GM21367 (cell line): ENCODE data around the gene CYP17A1.
"Not testable (repeated sequence)": the region's sequence is repeated elsewhere in the genome, so short reads cannot be mapped to it uniquely, and the experiment has no call there.

Experiments
- ATAC-seq: cut with Tn5 transposase; IDR thresholded peaks from one replicate; pipeline ENCODE4 v1.9.1; 2021; ENCODE audit not compliant: unreplicated experiment

The CYP17A1 gene

GRCh38 chr10:102838276-102838927, 1.2 kb upstream of the CYP17A1 start:
- ATAC-seq: not testable (repeated sequence)

DNA sequence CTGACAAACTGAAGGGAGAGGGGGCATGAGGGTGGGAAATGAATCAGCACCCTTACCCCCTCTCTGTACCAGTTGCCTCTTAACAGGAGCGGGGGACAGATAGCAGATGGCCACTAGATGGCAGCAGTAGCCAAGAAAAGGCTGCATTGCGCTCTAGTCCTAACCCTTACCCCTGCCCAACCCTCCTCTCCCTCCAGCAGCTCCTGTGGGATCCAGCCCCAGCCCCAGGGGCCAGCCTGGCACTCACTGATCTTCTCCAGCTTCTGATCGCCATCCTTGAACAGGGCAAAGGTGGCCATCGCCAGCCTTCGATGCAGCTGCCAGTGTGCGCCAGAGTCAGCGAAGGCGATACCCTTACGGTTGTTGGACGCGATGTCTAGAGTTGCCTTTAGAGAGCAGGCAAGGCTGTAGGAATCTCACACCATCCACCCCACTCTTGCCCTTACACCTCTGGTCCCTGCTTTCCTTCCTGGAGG, 2.2 kb downstream of the CYP17A1 start:
- no peak for ATAC-seq

DNA sequence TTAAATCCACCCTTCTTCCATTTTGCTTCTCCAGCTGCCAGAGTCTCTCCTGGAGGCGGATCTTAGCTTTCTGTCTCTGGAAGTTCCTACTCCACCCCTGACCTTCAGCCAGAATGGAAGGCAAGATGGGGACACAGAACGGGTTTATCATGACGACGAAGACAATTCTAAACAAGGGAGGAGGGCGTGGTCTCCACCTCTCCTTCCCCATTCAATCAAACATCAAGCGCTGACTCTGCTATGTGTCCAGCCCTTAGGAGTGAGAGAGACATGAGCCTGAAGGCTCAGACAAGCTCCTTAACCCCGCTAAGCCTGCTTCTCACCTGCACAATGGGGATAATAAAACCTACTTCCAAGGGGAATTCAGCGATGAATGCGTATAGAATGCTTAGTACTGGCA, 3.1 kb downstream of the CYP17A1 start:
- no peak for ATAC-seq

- ATAC-seq: no peak
Measured at GRCh38 chr10:102832987-102833386, 4.2 kb downstream of the CYP17A1 start.

GRCh38 chr10:102832248-102832647, 5.0 kb downstream of the CYP17A1 start:
- no peak for ATAC-seq

DNA sequence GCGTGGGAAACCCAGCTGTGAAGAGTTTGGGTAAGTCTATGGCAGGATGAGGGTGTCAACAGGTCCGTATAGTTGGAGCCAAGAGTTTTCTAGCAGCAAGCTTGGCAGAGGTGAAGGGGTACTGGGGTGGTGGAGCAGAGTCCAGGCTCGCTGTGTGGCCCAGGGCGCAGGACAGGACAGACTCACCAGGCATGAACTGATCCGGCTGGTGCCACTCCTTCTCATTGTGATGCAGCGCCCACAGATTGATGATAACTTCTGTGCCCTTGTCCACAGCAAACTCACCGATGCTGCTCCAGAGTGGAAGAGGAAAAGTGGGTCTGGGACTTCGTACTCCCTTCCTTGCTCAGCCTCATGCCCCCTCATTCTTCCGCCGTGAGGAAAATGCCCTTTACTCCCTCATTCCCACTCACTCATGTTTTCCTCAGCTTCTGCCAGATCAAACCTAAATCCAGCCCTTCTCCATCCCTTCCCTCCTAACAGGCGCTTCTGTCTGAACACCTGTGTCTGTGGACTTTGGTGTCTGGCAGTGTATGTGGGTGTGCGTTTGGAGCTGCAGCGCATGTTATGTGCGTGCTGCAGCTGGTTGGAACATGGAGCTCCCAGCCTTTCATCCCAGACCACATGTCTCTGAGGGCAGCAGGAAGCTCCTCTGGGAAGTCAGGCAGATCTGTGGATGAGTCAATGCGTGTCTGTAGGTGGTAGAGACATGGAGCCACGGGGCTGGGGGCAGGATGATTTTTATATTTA, 5.7 kb downstream of the CYP17A1 start:
- no peak for ATAC-seq

GRCh38 chr10:102827597-102827975, 9.6 kb downstream of the CYP17A1 start:
- ATAC-seq: no peak

- no peak for ATAC-seq
Measured at GRCh38 chr10:102826148-102826796, 10.9 kb downstream of the CYP17A1 start.

DNA sequence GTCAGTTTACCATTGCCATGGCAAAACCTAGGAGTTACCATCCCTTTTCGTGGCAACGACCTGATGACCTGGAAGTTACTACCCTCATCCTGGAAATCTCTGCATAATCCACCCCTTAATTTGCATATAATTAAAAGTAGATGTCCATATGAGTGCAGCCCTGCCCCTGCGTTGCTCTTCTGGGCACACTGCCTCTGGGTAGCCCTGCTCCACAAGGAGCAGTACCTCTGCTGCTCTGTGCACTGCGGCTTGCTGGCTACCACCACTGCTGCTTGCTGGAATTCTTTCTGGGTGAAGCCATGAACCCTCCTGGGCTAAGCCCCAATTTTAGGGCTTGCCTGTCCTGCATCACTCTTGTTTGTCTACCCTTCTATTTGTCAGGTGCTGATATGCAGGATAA, 12.5 kb downstream of the CYP17A1 start:
- ATAC-seq: no peak

DNA sequence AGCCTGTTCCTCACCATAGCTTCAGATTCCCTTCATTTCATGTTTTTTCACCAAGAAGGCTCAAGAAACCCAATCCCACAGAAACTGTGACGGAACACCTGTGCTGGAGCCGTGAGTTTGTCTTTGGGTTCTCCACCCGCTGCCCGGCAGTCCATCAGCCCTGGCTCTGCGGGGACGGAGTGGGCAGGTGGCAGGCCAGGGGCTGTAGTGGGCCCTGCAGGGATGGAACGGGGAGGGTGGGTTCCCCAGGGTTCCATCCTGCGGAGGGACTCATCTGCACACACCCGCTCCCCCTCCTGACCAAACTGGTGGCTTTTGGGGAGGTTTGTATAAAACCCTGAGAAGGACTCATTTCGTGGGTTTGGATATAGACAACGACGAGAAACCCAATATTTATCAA, 15.0 kb downstream of the CYP17A1 start:
- no peak for ATAC-seq

GRCh38 chr10:102820008-102820407, 17.2 kb downstream of the CYP17A1 start:
- ATAC-seq: not testable (repeated sequence)

DNA sequence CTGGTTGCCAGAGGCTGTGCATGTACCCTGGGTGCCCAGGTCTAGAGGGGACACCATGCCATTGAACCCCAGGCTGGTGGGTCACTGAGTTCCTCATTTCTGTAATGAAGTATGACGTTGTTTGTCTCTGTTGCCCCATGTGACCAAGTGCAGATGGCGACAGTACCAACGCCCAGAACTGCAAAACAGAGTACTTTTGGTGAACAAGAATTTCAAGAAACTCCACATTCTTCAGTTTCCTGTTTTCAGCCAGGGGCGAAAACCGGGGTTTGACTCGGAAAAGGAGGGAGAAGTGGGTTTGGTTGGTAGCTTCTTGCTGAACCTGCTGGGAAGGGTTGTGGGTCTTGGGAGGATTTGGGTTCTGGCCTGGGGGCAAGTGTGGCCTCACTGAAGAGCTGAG, 18.2 kb downstream of the CYP17A1 start:
- no peak for ATAC-seq

DNA sequence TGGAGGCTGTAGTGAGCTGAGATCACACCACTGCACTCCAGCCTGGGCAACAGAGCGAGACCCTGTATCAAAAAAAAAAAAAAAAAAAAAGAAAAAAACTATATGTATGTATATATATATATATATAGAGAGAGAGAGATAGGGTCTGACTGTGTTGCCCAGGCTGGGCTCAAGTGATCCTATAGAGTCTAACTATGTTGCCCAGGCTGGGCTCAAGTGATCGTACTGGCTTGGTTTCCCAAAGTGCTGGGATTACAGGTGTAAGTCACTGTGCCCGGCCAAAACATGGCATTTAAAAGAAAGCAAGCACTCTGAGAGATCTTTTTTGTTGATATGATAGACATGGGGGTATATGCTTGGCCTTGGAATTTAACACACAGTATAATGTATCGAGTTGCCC, 20.0 kb downstream of the CYP17A1 start:
- no peak for ATAC-seq

DNA sequence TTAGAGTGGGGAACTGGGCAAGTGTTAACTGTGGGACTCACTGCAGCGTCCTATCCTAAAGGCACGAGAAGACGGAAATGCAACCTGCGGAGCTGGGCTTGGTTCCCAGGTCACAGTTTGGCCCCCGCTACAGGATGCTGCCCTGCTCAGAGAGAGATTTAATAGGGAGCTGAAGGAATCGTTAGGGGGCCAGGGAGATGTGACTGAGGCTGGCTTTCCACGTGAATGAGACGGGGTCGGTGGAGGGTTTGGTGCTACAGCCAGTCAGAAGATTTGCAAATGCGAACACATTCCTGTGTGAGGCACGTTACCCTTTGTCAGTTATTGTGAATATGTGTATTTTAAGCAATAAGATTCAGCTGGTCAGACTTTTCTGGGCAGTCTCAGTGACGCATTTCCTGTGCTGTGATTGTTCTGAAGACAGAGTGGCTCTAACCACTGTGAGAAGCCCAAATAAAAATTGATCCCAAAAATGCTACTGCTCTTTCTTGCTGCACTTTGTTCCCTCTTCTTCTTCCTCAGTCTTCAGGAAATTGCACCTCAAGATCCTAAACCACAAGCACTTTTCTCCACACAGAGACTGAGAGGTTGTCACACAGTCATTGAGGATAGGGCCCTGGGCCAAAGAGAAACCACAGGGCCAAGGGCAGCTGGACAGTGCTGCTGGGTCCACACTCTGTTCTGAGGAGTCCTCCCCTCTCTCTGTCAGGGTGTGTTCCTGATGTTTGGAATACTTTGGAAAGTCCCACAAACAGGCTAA, 21.2 kb downstream of the CYP17A1 start:
- ATAC-seq: no peak

DNA sequence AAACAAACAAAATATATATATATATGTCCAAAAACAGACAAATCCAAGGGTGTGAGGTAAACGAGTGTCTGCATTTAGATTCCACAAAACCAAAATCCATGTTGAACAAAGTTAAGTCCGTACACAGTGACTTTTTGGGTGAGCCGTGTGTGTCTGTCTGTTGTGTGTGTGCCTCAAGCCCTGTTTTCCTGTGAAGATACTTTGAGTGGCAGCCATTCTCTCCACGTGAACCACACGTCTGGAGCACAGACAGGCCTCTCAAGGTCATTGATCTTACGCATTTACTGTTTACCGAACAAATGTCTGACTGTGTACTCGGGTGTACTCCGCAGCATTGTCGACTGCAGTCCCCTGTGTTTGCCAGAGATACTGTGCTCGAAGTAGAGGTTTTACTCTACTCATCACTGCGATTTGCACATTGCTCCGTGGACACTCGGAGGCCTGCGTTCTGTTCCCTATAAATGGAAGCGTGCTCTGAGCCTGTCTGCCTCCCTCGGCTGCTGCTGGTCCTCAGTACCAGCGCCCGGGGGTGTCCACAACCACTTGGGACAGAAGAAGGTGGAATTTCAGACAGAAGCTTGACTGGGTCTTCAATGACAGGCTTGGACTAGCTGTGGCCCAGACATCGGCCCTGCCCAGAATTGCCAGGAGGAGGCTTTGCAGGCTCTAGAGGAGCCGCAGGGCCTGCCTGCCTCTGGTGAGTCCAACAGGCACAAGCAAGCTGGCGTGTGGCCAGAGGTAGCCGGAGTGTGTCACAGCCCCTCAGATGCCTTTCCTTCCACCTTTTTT, 22.1 kb downstream of the CYP17A1 start:
- ATAC-seq: no peak

DNA sequence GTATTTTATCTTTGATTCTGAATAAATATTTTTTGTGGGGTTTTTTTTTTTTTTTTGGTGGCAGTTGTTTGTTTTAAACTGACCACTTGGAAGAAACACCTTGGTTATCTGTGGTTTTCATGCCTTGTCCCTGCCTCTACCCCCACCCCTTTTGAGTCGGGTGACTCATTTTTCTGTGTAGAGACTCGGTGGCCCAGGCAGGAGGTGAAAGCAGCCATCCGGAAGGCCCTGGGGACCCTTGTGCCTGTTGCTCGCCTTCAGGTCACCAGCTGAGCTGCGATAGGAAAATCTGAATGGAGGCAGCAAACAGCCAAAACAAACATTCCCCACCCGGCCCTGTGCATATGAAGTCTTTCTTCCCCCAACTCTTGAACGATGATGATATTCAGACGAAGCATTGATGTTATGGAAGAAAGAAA, 22.8 kb downstream of the CYP17A1 start:
- ATAC-seq: no peak

- ATAC-seq: no peak
Measured at GRCh38 chr10:102813734-102814452, 23.3 kb downstream of the CYP17A1 start.

DNA sequence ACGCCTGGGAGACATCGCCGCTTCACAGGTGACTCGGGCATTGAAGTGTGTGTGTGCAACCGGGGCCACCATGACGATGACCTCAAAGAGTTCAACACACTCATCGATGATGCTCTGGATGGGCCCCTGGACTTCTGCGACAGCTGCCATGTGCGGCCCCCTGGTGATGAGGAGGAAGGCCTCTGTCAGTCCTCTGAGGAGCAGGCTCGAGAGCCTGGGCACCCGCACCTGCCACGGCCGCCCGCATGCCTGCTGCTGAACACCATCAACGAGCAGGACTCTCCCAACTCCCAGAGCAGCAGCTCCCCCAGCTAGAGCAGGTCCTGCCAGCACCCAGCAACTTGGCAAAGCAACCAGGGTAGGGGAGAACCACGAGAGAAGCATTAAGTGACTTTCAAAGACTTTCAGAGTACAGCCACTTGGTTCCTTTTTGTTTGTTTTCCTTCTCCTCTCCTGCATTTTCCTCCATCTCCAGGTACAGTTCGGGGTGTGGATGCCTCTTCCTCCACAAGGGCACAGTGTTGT, 24.1 kb downstream of the CYP17A1 start:
- no peak for ATAC-seq

GRCh38 chr10:102812231-102812876, 24.9 kb downstream of the CYP17A1 start:
- ATAC-seq: no peak
